Panc1 (cell line): ENCODE data around the gene NT5DC3. TPM values are rescaled to one million over a fixed set of nuclear protein-coding genes. Genes with fewer than 3 reads are reported as not detected.

Experiments
- ATAC-seq: fragments of 200-7000 bp; cut with Tn5 transposase; 2 replicates; pipeline ENCODE4 v1.9.1; 2020; ENCODE audit warnings: mild to moderate bottlenecking, moderate library complexity
- BruUV-seq: library from RNA; stranded (reverse); fragments of 400-500 nt; replicated peaks from 2 replicates; lab custom pipeline; 2021; lab: Mats Ljungman, UMichigan
- CTCF ChIA-PET: fragments of 300-600 bp; sonication (Branson Sonifier 250); formaldehyde crosslinking; loops from one replicate; lab custom pipeline; 2022; ENCODE audit warnings: antibody characterized with exemption; lab: Charles Lee
- POLR2A ChIA-PET: fragments of 300-600 bp; sonication (Branson Sonifier 250); formaldehyde crosslinking; loops from one replicate; lab custom pipeline; 2022; ENCODE audit warnings: antibody characterized with exemption; lab: Charles Lee
- DNase-seq: peaks from one replicate; pipeline ENCODE4 v3.0.0-alpha.2; 2010; ENCODE audit warnings: low read depth, low spot score
- H3K27ac ChIP-seq: 2 replicates; pipeline ENCODE4 v1.5.1; 2011; ENCODE audit warnings: mild to moderate bottlenecking, low read length, inconsistent platforms
- H3K27me3 ChIP-seq: fragments of 200-500 bp; sonication (Bioruptor generic); 2 replicates; pipeline ENCODE4 v1.6.0; 2014; ENCODE audit warnings: low read length, inconsistent platforms; ENCODE audit not compliant: control insufficient read depth, insufficient read depth
- H3K36me3 ChIP-seq: fragments of 200-500 bp; sonication (Bioruptor generic); 2 replicates; pipeline ENCODE4 v1.5.1; 2014; ENCODE audit warnings: inconsistent platforms, mild to moderate bottlenecking, low read length, moderate library complexity; ENCODE audit not compliant: control insufficient read depth, insufficient read depth
- H3K4me1 ChIP-seq: 2 replicates; pipeline ENCODE4 v1.5.1; 2011; ENCODE audit warnings: inconsistent platforms, mild to moderate bottlenecking, low read length, moderate library complexity; ENCODE audit not compliant: control insufficient read depth, insufficient read depth
- H3K4me3 ChIP-seq, 2 experiments: 2 replicates each; pipeline ENCODE4 v1.5.1; 2011 to 2012; ENCODE audit warnings: low read depth in 2 of 2, low read length in 2 of 2, mild to moderate bottlenecking in 2 of 2, inconsistent platforms in 1 of 2, moderate library complexity in 1 of 2
- H3K9me3 ChIP-seq: fragments of 200-500 bp; sonication (Bioruptor generic); 2 replicates; pipeline ENCODE4 v1.5.1; 2014; ENCODE audit warnings: low read depth, mild to moderate bottlenecking, inconsistent platforms, low read length, moderate library complexity; ENCODE audit not compliant: control insufficient read depth, insufficient read depth
- POLR2AphosphoS5 ChIP-seq: IDR thresholded peaks from 2 replicates; pipeline ENCODE4 v1.6.1; 2012; ENCODE audit warnings: mild to moderate bottlenecking, low read depth, low read length, moderate library complexity
- SIN3A ChIP-seq: IDR thresholded peaks from 2 replicates; pipeline ENCODE4 v1.6.1; 2012; ENCODE audit warnings: low read depth, mild to moderate bottlenecking, low read length, moderate library complexity, borderline replicate concordance; ENCODE audit not compliant: insufficient read depth
- TCF7L2 ChIP-seq: IDR thresholded peaks from 2 replicates; pipeline ENCODE4 v1.6.1; 2011; ENCODE audit warnings: mild to moderate bottlenecking, low read depth, low read length, inconsistent platforms
- in situ Hi-C: cut with HindIII; loops from 2 replicates; pipeline ENCODE4 v1.10.0; 2016; ENCODE audit warnings: low sequenced_read_pairs, low pct_unique_long_range_greater_than_20kb
- intact Hi-C: fragments of 100-400 bp; cut with micrococcal nuclease; formaldehyde crosslinking; loops from one replicate; pipeline ENCODE4 v1.10.0; 2022; ENCODE audit not compliant: unreplicated experiment
- total RNA-seq: library from RNA; stranded (reverse); gene quantifications from one replicate; pipeline ENCODE4 v1.2.1, GENCODE V29; 2021; ENCODE audit not compliant: unreplicated experiment
- TF ChIP-seq, protein P1 (sequence below), 2 experiments: IDR thresholded peaks; 2 replicates each; pipeline ENCODE4 v1.6.1; 2011 to 2012; ENCODE audit warnings: low read depth in 2 of 2, control low read depth in 1 of 2, low read length in 1 of 2, mild to moderate bottlenecking in 1 of 2, moderate library complexity in 1 of 2; ENCODE audit not compliant: insufficient read depth in 1 of 2
- TF ChIP-seq, protein P2 (sequence below): fragments of 450-650 bp; IDR thresholded peaks from 2 replicates; pipeline ENCODE4 v1.5.1; 2017; ENCODE audit warnings: mild to moderate bottlenecking

The NT5DC3 gene
- total RNA-seq, 1 experiment from 2014 or later = 24.9 TPM

DNA sequence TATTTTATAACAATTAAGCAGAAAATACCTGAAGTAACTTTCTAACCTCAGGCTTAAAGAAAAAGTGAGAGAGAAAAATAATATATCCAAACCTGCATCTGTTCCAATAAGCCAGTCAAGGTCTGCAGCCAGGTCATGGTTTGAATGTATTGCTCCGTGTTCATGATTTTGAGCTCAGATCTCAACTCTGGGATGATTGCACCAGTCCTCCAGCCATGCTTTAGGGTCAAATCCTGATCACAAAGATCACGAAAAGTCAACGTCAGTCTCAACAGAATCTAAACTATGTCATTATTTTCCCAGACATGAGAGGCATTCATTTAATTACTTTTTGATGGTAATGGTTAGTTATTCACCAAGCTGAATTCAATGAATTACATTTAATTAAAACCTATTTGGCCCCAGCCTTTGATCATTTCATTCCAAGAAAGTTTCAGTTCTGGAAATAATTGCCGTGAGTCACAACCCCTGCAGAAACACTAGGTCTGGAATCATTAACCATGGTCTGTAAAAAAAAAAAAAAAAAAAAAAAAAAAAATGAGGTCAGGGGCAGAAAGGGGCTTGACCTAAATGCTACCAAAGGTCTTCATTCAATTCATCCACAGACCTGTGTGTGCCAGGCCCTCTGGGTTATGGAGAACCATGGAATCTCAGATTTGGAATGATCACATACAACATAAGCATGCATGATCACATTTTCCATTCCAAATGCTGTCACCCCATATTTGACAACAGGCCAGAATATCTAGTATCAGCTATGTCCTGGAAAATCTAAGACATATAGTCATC, 55.6 kb downstream of the NT5DC3 start:
- ATAC-seq = no peak
- DNase-seq = no peak
- Histone ChIP-seq H3K27me3 (no peaks in the 10 kb centered on the region), H3K36me3 (no peaks in the 10 kb centered on the region), H3K4me1 (no peaks in the 10 kb centered on the region), H3K27ac (no peak overlapping the region), H3K4me3 (no peak overlapping the region), H3K9me3 (no peaks in the 10 kb centered on the region)
- ChIA-PET CTCF (no interaction called here), POLR2A (no interaction called here)
- no peak for TF ChIP-seq POLR2AphosphoS5
- TF ChIP-seq, protein P1, sequence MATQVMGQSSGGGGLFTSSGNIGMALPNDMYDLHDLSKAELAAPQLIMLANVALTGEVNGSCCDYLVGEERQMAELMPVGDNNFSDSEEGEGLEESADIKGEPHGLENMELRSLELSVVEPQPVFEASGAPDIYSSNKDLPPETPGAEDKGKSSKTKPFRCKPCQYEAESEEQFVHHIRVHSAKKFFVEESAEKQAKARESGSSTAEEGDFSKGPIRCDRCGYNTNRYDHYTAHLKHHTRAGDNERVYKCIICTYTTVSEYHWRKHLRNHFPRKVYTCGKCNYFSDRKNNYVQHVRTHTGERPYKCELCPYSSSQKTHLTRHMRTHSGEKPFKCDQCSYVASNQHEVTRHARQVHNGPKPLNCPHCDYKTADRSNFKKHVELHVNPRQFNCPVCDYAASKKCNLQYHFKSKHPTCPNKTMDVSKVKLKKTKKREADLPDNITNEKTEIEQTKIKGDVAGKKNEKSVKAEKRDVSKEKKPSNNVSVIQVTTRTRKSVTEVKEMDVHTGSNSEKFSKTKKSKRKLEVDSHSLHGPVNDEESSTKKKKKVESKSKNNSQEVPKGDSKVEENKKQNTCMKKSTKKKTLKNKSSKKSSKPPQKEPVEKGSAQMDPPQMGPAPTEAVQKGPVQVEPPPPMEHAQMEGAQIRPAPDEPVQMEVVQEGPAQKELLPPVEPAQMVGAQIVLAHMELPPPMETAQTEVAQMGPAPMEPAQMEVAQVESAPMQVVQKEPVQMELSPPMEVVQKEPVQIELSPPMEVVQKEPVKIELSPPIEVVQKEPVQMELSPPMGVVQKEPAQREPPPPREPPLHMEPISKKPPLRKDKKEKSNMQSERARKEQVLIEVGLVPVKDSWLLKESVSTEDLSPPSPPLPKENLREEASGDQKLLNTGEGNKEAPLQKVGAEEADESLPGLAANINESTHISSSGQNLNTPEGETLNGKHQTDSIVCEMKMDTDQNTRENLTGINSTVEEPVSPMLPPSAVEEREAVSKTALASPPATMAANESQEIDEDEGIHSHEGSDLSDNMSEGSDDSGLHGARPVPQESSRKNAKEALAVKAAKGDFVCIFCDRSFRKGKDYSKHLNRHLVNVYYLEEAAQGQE (IDR thresholded peaks at IDR 0.05; ENCODE audit: insufficient read depth in 1 of 2, low read depth in 2 of 2, low read length in 1 of 2) = no peak
- TF ChIP-seq TCF7L2 = no peak
- no peak for TF ChIP-seq SIN3A
- TF ChIP-seq, protein P2, sequence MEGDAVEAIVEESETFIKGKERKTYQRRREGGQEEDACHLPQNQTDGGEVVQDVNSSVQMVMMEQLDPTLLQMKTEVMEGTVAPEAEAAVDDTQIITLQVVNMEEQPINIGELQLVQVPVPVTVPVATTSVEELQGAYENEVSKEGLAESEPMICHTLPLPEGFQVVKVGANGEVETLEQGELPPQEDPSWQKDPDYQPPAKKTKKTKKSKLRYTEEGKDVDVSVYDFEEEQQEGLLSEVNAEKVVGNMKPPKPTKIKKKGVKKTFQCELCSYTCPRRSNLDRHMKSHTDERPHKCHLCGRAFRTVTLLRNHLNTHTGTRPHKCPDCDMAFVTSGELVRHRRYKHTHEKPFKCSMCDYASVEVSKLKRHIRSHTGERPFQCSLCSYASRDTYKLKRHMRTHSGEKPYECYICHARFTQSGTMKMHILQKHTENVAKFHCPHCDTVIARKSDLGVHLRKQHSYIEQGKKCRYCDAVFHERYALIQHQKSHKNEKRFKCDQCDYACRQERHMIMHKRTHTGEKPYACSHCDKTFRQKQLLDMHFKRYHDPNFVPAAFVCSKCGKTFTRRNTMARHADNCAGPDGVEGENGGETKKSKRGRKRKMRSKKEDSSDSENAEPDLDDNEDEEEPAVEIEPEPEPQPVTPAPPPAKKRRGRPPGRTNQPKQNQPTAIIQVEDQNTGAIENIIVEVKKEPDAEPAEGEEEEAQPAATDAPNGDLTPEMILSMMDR = no peak
- intact Hi-C loops (no loop called here), in situ Hi-C loops (no loop called here)
- no TSS peak for BruUV-seq

DNA sequence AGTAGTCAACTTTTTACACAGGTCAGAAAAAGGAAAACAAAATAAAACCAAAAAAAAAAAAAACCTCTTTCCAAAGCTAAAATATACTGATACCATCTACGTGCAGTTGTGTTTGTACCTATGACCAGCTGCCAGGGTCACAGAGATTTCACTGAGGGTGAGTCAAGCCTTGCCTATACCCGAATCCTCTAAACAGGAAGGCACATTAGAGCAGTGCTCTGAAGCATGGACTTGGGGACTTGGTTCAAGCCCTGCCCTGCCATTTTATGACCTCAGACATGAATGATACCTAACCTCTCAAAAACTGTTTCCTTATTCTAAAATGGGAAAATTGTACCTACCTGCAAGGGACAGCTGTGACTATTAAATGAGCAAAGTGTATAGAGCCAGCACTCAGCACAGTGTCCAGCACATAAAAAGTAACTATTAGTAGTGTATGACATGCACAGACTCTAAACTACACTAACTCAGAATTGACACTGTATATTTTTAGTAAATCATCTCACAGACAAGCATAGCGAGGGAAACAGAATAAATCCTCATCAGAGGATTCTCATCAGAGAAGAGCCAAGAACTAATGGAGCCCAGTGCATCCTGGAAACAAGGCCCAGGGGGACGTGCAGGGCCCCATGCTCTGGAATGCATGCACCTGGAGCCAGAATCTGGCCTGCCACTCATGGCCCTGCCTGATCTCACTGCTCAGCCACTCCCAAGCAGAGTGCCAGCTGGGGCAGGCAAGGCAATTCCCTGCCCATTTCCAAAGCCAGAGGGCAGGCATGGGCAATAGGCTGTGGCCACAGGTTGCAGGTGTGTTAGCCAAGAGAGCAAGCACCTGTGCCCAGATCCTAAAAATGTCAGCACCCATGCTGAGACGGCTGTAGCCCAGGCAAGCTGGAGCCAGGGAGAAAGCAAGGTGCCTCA, 57.0 kb downstream of the NT5DC3 start:
- Histone ChIP-seq H3K27me3 (no peaks in the 10 kb centered on the region), H3K4me1 (no peaks in the 10 kb centered on the region), H3K9me3 (no peaks in the 10 kb centered on the region), H3K27ac (no peak overlapping the region), H3K4me3 (no peak overlapping the region), H3K36me3 (peaks cover 6% of the 10 kb centered on the region; the same call in 1 of the 2 replicates)
- CTCF ChIA-PET = no interaction called here
- DNase-seq (no peak), ATAC-seq (no peak; the same call in 1 of the 2 replicates)
- no peak for TF ChIP-seq TCF7L2
- TF ChIP-seq, protein P2 = no peak
- no peak for TF ChIP-seq POLR2AphosphoS5
- no peak for TF ChIP-seq SIN3A
- TF ChIP-seq, protein P1 (IDR thresholded peaks at IDR 0.05; ENCODE audit: insufficient read depth in 1 of 2, low read depth in 2 of 2, low read length in 1 of 2) = no peak
- POLR2A ChIA-PET = interaction anchor here (0.6 kb wide), 1 partner anchor 532 kb away, joined by 6 read pairs; no protein-coding TSS in a partner anchor
- intact Hi-C loops = no loop called here
- in situ Hi-C loops = no loop called here
- BruUV-seq = no TSS peak
